ENCODE measurements around the gene CCDC127. TPM values are rescaled to one million over a fixed set of nuclear protein-coding genes. Genes with fewer than 3 reads are reported as not detected.
"Not testable (repeated sequence)": the region's sequence is repeated elsewhere in the genome, so short reads cannot be mapped to it uniquely, and the experiment has no call there.

The CCDC127 gene
- total and polyA plus RNA-seq, 2 of the 4 experiments (the other 2 are of a cell fraction), result 3.2 to 3.9 TPM

- H3K27ac ChIP-seq (ENCODE audit: insufficient read depth, low read length); H4K91ac ChIP-seq (ENCODE audit: insufficient read depth, low read depth, low read length); H3K9me3 ChIP-seq (ENCODE audit: control insufficient read depth, insufficient read depth, low read length); H3K27me3 ChIP-seq (ENCODE audit: control insufficient read depth, insufficient read depth, low read length); H3K4ac ChIP-seq (ENCODE audit: low read depth, low read length); intact Hi-C loops (cut with micrococcal nuclease); BruUV-seq (replicated peaks); ATAC-seq (ENCODE audit: low read depth); H4K8ac ChIP-seq (ENCODE audit: low read depth in 2 of 2, low read length in 2 of 2); H3K79me1 ChIP-seq (ENCODE audit: low read depth in 1 of 2, low read length in 2 of 2); H2BK5ac ChIP-seq (ENCODE audit: low read depth, low read length, poor library complexity, severe bottlenecking); H3K9ac ChIP-seq (ENCODE audit: low read depth, low read length); H3K14ac ChIP-seq (replicated peaks; ENCODE audit: low read depth, low read length); H3K18ac ChIP-seq (ENCODE audit: low read depth, low read length); H2BK120ac ChIP-seq (ENCODE audit: low read depth, low read length); H3K4me2 ChIP-seq (ENCODE audit: low read depth, low read length); H3K4me3 ChIP-seq (ENCODE audit: insufficient read depth, low read depth, low read length); H2BK20ac ChIP-seq (ENCODE audit: low read depth, low read length); H2AFZ ChIP-seq (replicated peaks; ENCODE audit: low read length, poor library complexity); H4K20me1 ChIP-seq (ENCODE audit: insufficient read depth, low read length); H2AK5ac ChIP-seq (ENCODE audit: low read depth, low read length); CTCF ChIA-PET; H4K5ac ChIP-seq (ENCODE audit: low read depth, low read length); H3K9me1 ChIP-seq (ENCODE audit: insufficient read depth, low read length); H3K56ac ChIP-seq (ENCODE audit: extremely low read depth, insufficient read depth, low read length); H3K23ac ChIP-seq (ENCODE audit: low read depth, low read length); H3K4me1 ChIP-seq (ENCODE audit: control insufficient read depth, insufficient read depth, low read length); dilution Hi-C loops (cut with HindIII; ENCODE audit: low sequenced_read_pairs, unreplicated experiment); H2BK15ac ChIP-seq (ENCODE audit: low read depth, low read length); POLR2A ChIA-PET (ENCODE audit: unreplicated experiment); H2AK9ac ChIP-seq (replicated peaks; ENCODE audit: low read depth, low read length, poor library complexity): not testable (repeated sequence)
- in situ Hi-C loops (cut with MboI; ENCODE audit: low sequenced_read_pairs), result loop anchor here (10.0 kb wide), 1 partner anchor 1357 kb away; no protein-coding TSS in a partner anchor
- peaks cover 52% of the 10 kb centered on the region for H3K36me3 ChIP-seq (ENCODE audit: control insufficient read depth, insufficient read depth, low read length)
- WGBS, 2 experiments (ENCODE audit: extremely low coverage in 2 of 2, insufficient read length in 1 of 2), result no CpG with 5 or more reads among the region's 8 CpGs
- peak; percentile 25 for DNase-seq
Observed at GRCh38 chr5:237931-238330, 20.0 kb upstream of the CCDC127 start.

GRCh38 chr5:235527-235926 is 17.6 kb upstream of the CCDC127 start:
- H3K14ac ChIP-seq (replicated peaks; ENCODE audit: low read depth, low read length); H3K23ac ChIP-seq (ENCODE audit: low read depth, low read length); H2BK15ac ChIP-seq (ENCODE audit: low read depth, low read length); H3K4me1 ChIP-seq (ENCODE audit: control insufficient read depth, insufficient read depth, low read length); DNase-seq; H3K9me3 ChIP-seq (ENCODE audit: control insufficient read depth, insufficient read depth, low read length); POLR2A ChIA-PET (ENCODE audit: unreplicated experiment); dilution Hi-C loops (cut with HindIII; ENCODE audit: low sequenced_read_pairs, unreplicated experiment); H3K4me3 ChIP-seq (ENCODE audit: insufficient read depth, low read depth, low read length); ATAC-seq (ENCODE audit: low read depth); H3K56ac ChIP-seq (ENCODE audit: extremely low read depth, insufficient read depth, low read length); CTCF ChIA-PET; H4K20me1 ChIP-seq (ENCODE audit: insufficient read depth, low read length); H3K27ac ChIP-seq (ENCODE audit: insufficient read depth, low read length); H4K8ac ChIP-seq (ENCODE audit: low read depth in 2 of 2, low read length in 2 of 2); H3K4me2 ChIP-seq (ENCODE audit: low read depth, low read length); H3K9me1 ChIP-seq (ENCODE audit: insufficient read depth, low read length); H3K9ac ChIP-seq (ENCODE audit: low read depth, low read length); intact Hi-C loops (cut with micrococcal nuclease); H2AFZ ChIP-seq (replicated peaks; ENCODE audit: low read length, poor library complexity); H4K91ac ChIP-seq (ENCODE audit: insufficient read depth, low read depth, low read length); H3K27me3 ChIP-seq (ENCODE audit: control insufficient read depth, insufficient read depth, low read length); BruUV-seq (replicated peaks); H2BK120ac ChIP-seq (ENCODE audit: low read depth, low read length); H3K18ac ChIP-seq (ENCODE audit: low read depth, low read length); H2AK5ac ChIP-seq (ENCODE audit: low read depth, low read length); H2BK5ac ChIP-seq (ENCODE audit: low read depth, low read length, poor library complexity, severe bottlenecking); H2BK20ac ChIP-seq (ENCODE audit: low read depth, low read length); H4K5ac ChIP-seq (ENCODE audit: low read depth, low read length); H2AK9ac ChIP-seq (replicated peaks; ENCODE audit: low read depth, low read length, poor library complexity); H3K4ac ChIP-seq (ENCODE audit: low read depth, low read length): not testable (repeated sequence)
- Histone ChIP-seq H3K36me3 (ENCODE audit: control insufficient read depth, insufficient read depth, low read length) (peaks cover 50% of the 10 kb centered on the region), H3K79me1 (ENCODE audit: low read depth in 1 of 2, low read length in 2 of 2) (peaks cover 4 to 10% of the 10 kb centered on the region in 2 experiments; a peak in 2 of 4 replicates)
- in situ Hi-C loops (cut with MboI; ENCODE audit: low sequenced_read_pairs), result loop anchor here (10.0 kb wide), 1 partner anchor 1359 kb away; no protein-coding TSS in a partner anchor
- no CpG with 5 or more reads among the region's 9 CpGs for WGBS, 2 experiments (ENCODE audit: extremely low coverage in 2 of 2, insufficient read length in 1 of 2)
